ENCODE data around the gene ECPAS.
A peak's percentile ranks its signal among the peaks of the same experiment; 100 is the strongest.
"Not testable (repeated sequence)": the region's sequence is repeated elsewhere in the genome, so short reads cannot be mapped to it uniquely, and the experiment has no call there.

ECPAS gene

DNA sequence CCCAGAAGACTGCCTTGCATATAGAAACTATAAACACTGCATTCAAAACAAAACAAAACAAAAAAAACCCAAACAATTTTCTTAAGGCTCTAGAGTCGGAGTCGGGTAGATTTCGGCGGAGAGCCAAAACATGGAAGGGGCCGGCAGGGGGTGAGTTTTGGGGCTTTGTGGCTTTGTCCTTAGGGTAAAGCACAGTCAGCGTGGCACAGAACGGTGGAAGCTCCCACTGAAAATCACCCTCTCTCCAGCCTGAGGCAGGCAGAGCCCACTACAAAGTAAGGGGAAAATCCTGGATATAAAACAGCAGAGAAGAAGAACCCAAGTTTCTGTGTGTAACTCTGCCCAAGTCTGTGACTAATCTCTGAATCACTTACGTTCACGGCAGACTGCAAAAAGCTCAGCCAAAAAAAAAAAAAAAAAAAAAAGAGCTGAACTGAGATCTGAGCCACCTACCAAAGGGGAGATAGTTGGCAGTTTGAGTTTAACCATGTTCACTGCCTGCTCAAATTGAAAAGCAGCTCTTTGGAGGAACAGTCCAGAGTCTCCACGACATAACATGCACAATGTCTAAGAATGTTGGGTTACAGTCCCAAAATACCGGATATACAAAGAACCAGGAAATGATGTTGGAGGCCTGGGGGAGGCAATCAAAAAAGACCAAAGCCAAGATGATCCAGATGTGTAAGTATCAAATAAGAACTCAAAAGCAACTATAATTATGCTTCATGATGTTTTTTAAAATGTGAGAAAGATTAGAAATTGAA, 127.5 kb downstream of the ECPAS start:
- H3K27ac ChIP-seq (ENCODE audit: low read depth, low read length), result peak overlapping the region; percentile 6
- H3K36me3 ChIP-seq (ENCODE audit: control insufficient read depth, insufficient read depth, low read length), result no peaks in the 10 kb centered on the region
- H3K9ac ChIP-seq (ENCODE audit: low read length), result no peak overlapping the region
- peaks cover 2% of the 10 kb centered on the region for H3K4me1 ChIP-seq (ENCODE audit: control insufficient read depth, insufficient read depth, low read length)
- H3K27me3 ChIP-seq (ENCODE audit: control insufficient read depth, insufficient read depth, low read length), result no peaks in the 10 kb centered on the region
- no peak overlapping the region for H3K4me3 ChIP-seq (ENCODE audit: low read length)

DNA sequence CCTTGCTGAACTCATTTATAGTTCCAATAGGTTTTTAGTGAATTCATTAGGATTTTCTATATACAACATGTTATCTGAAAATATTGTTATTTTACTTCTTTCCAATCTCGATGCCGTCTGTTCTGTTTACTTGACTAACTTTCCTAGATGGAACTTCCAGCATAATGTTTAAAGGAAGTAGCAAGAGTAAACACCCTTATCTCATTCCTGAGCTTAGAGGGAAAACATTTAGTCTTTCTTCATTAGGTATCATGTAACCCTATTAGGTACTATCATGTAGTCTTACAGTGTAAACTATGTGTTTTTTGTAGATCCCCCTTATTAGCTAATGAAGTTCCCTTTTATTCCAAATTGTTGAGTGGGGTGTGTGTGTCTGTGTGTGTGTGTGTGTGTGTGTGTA, 131.6 kb downstream of the ECPAS start:
- H3K36me3 ChIP-seq (ENCODE audit: control insufficient read depth, insufficient read depth, low read length), result no peaks in the 10 kb centered on the region
- H3K27me3 ChIP-seq (ENCODE audit: control insufficient read depth, insufficient read depth, low read length), result no peaks in the 10 kb centered on the region
- H3K27ac ChIP-seq (ENCODE audit: low read depth, low read length), result no peak overlapping the region
- no peak overlapping the region for H3K9ac ChIP-seq (ENCODE audit: low read length)
- no peak overlapping the region for H3K4me3 ChIP-seq (ENCODE audit: low read length)
- peaks cover 2% of the 10 kb centered on the region for H3K4me1 ChIP-seq (ENCODE audit: control insufficient read depth, insufficient read depth, low read length)

DNA sequence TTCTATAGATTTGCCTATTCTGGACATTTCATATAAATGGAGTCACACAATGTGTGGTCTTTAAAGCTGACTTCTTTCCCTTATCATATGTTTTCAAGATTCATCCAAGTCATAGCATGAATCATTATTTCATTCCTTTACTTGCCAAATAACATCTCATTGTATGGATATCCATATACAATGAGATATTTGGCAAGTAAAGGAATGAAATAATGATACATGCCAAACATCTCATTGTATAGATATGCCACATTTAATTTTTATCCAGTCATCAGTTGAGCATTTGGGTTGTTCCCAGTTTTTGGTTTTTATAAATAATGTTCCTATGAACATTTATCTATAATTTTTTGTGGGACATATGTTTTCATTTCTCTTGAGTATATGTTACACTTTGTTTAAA, 133.6 kb downstream of the ECPAS start:
- H3K36me3 ChIP-seq (ENCODE audit: control insufficient read depth, insufficient read depth, low read length), result no peaks in the 10 kb centered on the region
- H3K9ac ChIP-seq (ENCODE audit: low read length), result no peak overlapping the region
- H3K27ac ChIP-seq (ENCODE audit: low read depth, low read length), result no peak overlapping the region
- H3K4me1 ChIP-seq (ENCODE audit: control insufficient read depth, insufficient read depth, low read length), result no peaks in the 10 kb centered on the region
- no peak overlapping the region for H3K4me3 ChIP-seq (ENCODE audit: low read length)
- H3K27me3 ChIP-seq (ENCODE audit: control insufficient read depth, insufficient read depth, low read length), result no peaks in the 10 kb centered on the region

DNA sequence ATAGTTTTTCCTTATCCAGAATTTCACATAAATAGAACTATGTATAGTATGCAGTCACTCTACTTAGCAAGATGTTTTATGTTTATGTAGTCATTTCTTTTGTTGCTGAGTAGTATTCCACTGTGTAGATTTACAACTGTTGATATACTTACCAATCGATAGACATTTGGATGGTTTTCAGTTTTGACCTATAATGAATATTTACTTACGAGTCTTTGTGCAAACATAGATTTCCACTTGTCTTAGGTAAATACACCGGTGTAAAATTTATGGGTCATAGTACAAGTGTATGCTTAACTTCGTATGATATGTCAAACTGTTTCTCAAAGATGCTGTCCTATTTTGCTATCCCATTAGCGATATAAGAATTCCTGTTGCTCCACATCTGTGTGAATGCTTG, 134.4 kb downstream of the ECPAS start:
- H3K9ac ChIP-seq (ENCODE audit: low read length), result no peak overlapping the region
- no peak overlapping the region for H3K27ac ChIP-seq (ENCODE audit: low read depth, low read length)
- H3K36me3 ChIP-seq (ENCODE audit: control insufficient read depth, insufficient read depth, low read length), result no peaks in the 10 kb centered on the region
- no peaks in the 10 kb centered on the region for H3K4me1 ChIP-seq (ENCODE audit: control insufficient read depth, insufficient read depth, low read length)
- H3K4me3 ChIP-seq (ENCODE audit: low read length), result no peak overlapping the region
- H3K27me3 ChIP-seq (ENCODE audit: control insufficient read depth, insufficient read depth, low read length), result no peaks in the 10 kb centered on the region

DNA sequence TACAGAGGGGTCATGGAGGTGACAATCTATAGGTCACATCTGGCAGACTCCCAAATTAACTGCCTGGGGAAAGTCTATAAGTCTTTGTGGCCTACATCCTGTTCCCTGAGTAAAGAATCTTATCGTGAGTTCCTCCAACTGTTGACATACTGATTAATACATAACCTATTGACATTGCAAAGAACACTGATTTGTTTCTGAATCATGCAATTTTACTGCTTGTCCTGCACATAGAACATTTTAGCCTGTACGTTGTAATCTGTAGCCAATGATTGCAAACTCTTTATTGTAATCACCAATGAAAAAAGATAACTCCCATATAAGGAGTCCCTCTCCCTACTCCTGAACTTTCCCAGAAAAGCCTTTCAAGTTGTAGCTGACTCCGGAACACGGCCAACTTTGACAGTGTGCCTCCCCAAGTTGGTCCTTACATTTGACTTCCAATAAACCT, 135.3 kb downstream of the ECPAS start:
- Histone ChIP-seq H3K27ac (ENCODE audit: low read depth, low read length) (no peak overlapping the region), H3K4me3 (ENCODE audit: low read length) (no peak overlapping the region), H3K27me3 (ENCODE audit: control insufficient read depth, insufficient read depth, low read length) (no peaks in the 10 kb centered on the region), H3K9ac (ENCODE audit: low read length) (no peak overlapping the region), H3K36me3 (ENCODE audit: control insufficient read depth, insufficient read depth, low read length) (no peaks in the 10 kb centered on the region), H3K4me1 (ENCODE audit: control insufficient read depth, insufficient read depth, low read length) (no peaks in the 10 kb centered on the region)

DNA sequence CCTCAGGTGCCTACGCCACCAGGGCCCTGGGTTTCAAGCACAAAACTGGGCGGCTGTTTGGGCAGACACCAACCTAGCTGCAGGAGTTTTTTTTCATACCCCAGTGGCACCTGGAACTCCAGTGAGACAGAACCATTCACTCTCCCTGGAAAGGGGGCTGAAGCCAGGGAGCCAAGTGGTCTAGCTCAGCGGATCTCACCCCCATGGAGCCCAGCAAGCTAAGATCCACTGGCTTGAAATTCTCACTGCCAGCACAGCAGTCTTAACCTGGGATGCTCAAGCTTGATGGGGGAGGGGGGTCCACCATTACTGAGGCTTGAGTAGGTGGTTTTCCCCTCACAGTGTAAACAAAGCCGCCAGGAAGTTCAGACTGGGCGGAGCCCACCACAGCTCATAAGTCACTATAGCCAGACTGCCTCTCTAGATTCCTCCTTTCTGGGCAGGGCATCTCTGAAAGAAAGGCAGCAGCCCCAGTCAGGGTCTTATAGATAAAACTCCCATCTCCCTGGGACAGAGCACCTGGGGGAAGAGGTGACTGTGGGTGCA, 149.8 kb downstream of the ECPAS start:
- H3K4me1 ChIP-seq (ENCODE audit: control insufficient read depth, insufficient read depth, low read length); H3K27ac ChIP-seq (ENCODE audit: low read depth, low read length); H3K27me3 ChIP-seq (ENCODE audit: control insufficient read depth, insufficient read depth, low read length); H3K36me3 ChIP-seq (ENCODE audit: control insufficient read depth, insufficient read depth, low read length); H3K4me3 ChIP-seq (ENCODE audit: low read length); H3K9ac ChIP-seq (ENCODE audit: low read length): not testable (repeated sequence)

DNA sequence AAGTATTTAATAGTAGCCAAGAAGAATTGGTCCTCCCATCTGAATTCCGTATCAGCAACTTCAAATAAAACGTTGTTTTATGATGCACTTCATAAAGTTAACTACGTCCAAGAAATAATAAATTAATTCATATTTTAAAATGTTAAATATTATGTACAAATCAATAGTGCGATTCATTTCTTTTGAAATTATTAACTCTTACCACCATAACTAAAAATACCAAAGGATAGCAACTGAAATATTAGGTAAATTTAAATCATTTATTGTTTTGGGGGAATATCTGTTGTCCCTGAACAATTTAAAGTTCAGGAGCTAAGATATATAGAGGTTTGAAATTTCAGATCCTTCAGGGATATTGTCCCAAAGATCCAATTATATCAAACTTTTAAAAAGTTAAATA, 154.1 kb downstream of the ECPAS start, which contains the start of gene OR2K2:
Gene OR2K2, minus strand, starts transcription at position 101 of the 400 bp plus-strand sequence. CDS start 1,791 bp downstream, outside the sequence.
- no peak within 1 kb of the TSS for H3K4me3 ChIP-seq (ENCODE audit: low read length)
- no peak within 1 kb of the TSS for H3K9ac ChIP-seq (ENCODE audit: low read length)
- no peak within 1 kb of the TSS for H3K27ac ChIP-seq (ENCODE audit: low read depth, low read length)
- H3K4me1 ChIP-seq (ENCODE audit: control insufficient read depth, insufficient read depth, low read length), result no peaks in the 10 kb centered on the region
- H3K27me3 ChIP-seq (ENCODE audit: control insufficient read depth, insufficient read depth, low read length), result no peaks in the 10 kb centered on the region
- H3K36me3 ChIP-seq (ENCODE audit: control insufficient read depth, insufficient read depth, low read length), result no peaks in the 10 kb centered on the region

DNA sequence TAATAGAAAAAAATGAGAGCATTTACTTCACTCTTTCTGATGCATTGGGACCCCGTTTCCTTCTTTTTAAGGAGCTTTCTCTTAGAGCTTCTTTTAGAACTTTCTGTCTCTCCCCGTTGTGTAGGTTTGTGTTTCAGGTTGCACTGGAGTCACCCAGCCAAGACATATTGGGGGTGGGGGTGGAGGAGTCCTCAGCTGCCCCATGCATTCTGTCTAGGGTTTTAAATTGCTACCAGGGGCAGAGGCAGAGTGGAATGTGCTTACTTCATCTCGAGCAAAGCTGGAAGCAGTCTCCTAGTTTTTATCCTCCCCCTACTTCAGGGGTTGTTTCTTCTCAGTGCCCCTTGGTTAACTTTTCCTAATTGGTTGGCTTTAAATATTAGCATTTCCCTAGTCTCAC, 163.6 kb downstream of the ECPAS start:
- H3K4me3 ChIP-seq (ENCODE audit: low read length), result no peak overlapping the region
- no peaks in the 10 kb centered on the region for H3K27me3 ChIP-seq (ENCODE audit: control insufficient read depth, insufficient read depth, low read length)
- H3K27ac ChIP-seq (ENCODE audit: low read depth, low read length), result no peak overlapping the region
- no peaks in the 10 kb centered on the region for H3K36me3 ChIP-seq (ENCODE audit: control insufficient read depth, insufficient read depth, low read length)
- no peaks in the 10 kb centered on the region for H3K4me1 ChIP-seq (ENCODE audit: control insufficient read depth, insufficient read depth, low read length)
- no peak overlapping the region for H3K9ac ChIP-seq (ENCODE audit: low read length)

DNA sequence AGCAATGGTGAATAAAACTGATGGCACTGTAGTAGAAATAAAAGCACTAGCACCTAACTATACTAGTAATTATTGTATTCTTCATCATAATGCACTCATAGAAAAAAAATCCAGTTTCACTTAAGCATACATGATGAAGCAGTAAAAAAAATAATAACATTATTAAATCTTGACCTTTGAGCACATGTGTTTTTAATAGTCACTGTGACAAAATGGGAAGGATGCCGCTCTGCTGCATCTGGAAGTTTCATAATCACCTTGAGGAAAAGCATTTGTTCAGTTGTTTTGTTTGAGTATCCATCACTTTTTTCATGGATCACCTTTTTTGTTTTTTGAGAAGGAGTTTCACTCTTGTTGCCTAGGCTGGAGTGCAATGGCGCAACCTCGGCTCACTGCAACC, 167.4 kb downstream of the ECPAS start:
- no peak overlapping the region for H3K27ac ChIP-seq (ENCODE audit: low read depth, low read length)
- H3K4me1 ChIP-seq (ENCODE audit: control insufficient read depth, insufficient read depth, low read length), result no peaks in the 10 kb centered on the region
- no peak overlapping the region for H3K4me3 ChIP-seq (ENCODE audit: low read length)
- H3K36me3 ChIP-seq (ENCODE audit: control insufficient read depth, insufficient read depth, low read length), result no peaks in the 10 kb centered on the region
- H3K9ac ChIP-seq (ENCODE audit: low read length), result no peak overlapping the region
- no peaks in the 10 kb centered on the region for H3K27me3 ChIP-seq (ENCODE audit: control insufficient read depth, insufficient read depth, low read length)

All from rectal smooth muscle tissue (tissue), 1 donor.